NK-92 treated with Interleukin-12 subunit alpha and Interleukin-12 subunit beta, amount 100 ng/mL, for 24 hours (cell line): ENCODE data around the gene THAP9.

Source experiments
- DNase-seq: peaks from one replicate; lab custom pipeline; 2025; lab: John Stamatoyannopoulos, UW

Gene THAP9

GRCh38 chr4:82954212-82954611 is 53.7 kb downstream of the THAP9 start:
- DNase-seq: no peak

- DNase-seq: no peak
Observed at GRCh38 chr4:82957045-82957444, 56.5 kb downstream of the THAP9 start.

GRCh38 chr4:82965763-82966162 is 65.2 kb downstream of the THAP9 start:
- no peak for DNase-seq

- no peak for DNase-seq
Observed at GRCh38 chr4:82968972-82969371, 68.4 kb downstream of the THAP9 start.

GRCh38 chr4:82969414-82969813 is 68.9 kb downstream of the THAP9 start:
- no peak for DNase-seq
